WTC11 (cell line): Measurements from ENCODE around the gene PRR13.

Experiments used
- CREB1 ChIP-seq: sonication (generic); formaldehyde crosslinking; IDR thresholded peaks from 2 replicates; pipeline ENCODE4 v1.8.0; 2023; ENCODE audit warnings: mild to moderate bottlenecking, missing genetic modification reagents
- CTCF ChIP-seq: fragments of 200-600 bp; IDR thresholded peaks from 2 replicates; pipeline ENCODE4 v1.8.0; 2022; ENCODE audit warnings: antibody characterized with exemption
- GTF2I ChIP-seq: fragments of 250-450 bp; sonication (Bioruptor Pico); conservative IDR thresholded peaks from 2 replicates; pipeline ENCODE4 v1.4.0; 2021; ENCODE audit warnings: mild to moderate bottlenecking
- JUN ChIP-seq: sonication (generic); formaldehyde crosslinking; IDR thresholded peaks from 2 replicates; pipeline ENCODE4 v1.8.0; 2023; ENCODE audit warnings: mild to moderate bottlenecking, missing genetic modification reagents
- NR1H2 ChIP-seq: sonication (generic); formaldehyde crosslinking; IDR thresholded peaks from 2 replicates; pipeline ENCODE4 v1.9.0; 2021; ENCODE audit warnings: mild to moderate bottlenecking, moderate library complexity, missing genetic modification reagents
- ZNF138 ChIP-seq: sonication (generic); formaldehyde crosslinking; conservative IDR thresholded peaks from 2 replicates; pipeline ENCODE4 v1.8.1; 2022; ENCODE audit warnings: mild to moderate bottlenecking, moderate library complexity, missing genetic modification reagents
- ZNF281 ChIP-seq: sonication (generic); formaldehyde crosslinking; IDR thresholded peaks from 2 replicates; pipeline ENCODE4 v1.8.0; 2023; ENCODE audit warnings: mild to moderate bottlenecking, missing genetic modification reagents
- TF ChIP-seq, protein P1 (sequence below): fragments of 250-450 bp; sonication (Bioruptor Pico); IDR thresholded peaks from 2 replicates; pipeline ENCODE4 v2.1.2; 2022; ENCODE audit warnings: mild to moderate bottlenecking, moderate library complexity
- TF ChIP-seq, protein P2 (sequence below): sonication (generic); formaldehyde crosslinking; IDR thresholded peaks from 2 replicates; pipeline ENCODE4 v1.8.0; 2022; ENCODE audit warnings: mild to moderate bottlenecking, missing genetic modification reagents
- TF ChIP-seq, protein P3 (sequence below): sonication (generic); formaldehyde crosslinking; IDR thresholded peaks from 2 replicates; pipeline ENCODE4 v1.8.1; 2023; ENCODE audit warnings: mild to moderate bottlenecking, missing genetic modification reagents, moderate library complexity

GRCh38 chr12:53472056-53472582, 30.6 kb downstream of the PRR13 start:
- TF ChIP-seq CREB1 (CRISPR knock-in tag) (no peak), ZNF138 (no peak), NR1H2 (CRISPR knock-in tag) (no peak), CTCF (no peak), ZNF281 (no peak), JUN (CRISPR knock-in tag) (no peak), GTF2I (no peak)
- TF ChIP-seq, protein P1, sequence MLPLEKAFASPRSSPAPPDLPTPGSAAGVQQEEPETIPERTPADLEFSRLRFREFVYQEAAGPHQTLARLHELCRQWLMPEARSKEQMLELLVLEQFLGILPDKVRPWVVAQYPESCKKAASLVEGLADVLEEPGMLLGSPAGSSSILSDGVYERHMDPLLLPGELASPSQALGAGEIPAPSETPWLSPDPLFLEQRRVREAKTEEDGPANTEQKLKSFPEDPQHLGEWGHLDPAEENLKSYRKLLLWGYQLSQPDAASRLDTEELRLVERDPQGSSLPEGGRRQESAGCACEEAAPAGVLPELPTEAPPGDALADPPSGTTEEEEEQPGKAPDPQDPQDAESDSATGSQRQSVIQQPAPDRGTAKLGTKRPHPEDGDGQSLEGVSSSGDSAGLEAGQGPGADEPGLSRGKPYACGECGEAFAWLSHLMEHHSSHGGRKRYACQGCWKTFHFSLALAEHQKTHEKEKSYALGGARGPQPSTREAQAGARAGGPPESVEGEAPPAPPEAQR (CRISPR knock-in tag) = no peak
- TF ChIP-seq, protein P2, sequence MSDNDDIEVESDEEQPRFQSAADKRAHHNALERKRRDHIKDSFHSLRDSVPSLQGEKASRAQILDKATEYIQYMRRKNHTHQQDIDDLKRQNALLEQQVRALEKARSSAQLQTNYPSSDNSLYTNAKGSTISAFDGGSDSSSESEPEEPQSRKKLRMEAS (CRISPR knock-in tag) = no peak
- TF ChIP-seq, protein P3, sequence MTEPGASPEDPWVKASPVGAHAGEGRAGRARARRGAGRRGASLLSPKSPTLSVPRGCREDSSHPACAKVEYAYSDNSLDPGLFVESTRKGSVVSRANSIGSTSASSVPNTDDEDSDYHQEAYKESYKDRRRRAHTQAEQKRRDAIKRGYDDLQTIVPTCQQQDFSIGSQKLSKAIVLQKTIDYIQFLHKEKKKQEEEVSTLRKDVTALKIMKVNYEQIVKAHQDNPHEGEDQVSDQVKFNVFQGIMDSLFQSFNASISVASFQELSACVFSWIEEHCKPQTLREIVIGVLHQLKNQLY (CRISPR knock-in tag) = no peak
